NCI-H82 treated with DMSO at 0.1 percent for 48 hours (cell line): ENCODE data around the gene SH3D21.

Experiments used
- DNase-seq: peaks from one replicate; lab custom pipeline; 2025; ENCODE audit not compliant: unreplicated experiment; lab: John Stamatoyannopoulos, UW

SH3D21 gene

GRCh38 chr1:36328713-36329112, 22.5 kb downstream of the SH3D21 start:
- DNase-seq, result no peak

DNA sequence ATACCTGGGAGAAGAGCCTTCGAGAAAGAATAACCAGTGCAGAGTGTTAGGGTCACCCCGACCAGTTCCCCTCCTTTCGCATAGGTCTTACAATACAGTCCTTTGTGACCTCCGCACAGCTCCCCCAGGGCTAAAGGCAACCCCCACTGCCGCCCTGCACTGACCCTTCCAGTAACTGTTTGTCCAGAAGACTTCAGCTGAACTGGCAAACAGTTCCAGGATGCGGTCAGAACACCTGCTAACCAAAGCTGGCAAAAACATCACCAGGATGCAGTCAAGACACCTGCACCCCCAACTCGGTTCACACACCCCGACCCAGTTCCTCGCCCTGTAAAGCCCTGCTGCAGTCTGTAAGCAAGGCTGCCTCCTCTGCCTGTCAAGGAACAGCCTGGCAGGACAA, 23.6 kb downstream of the SH3D21 start:
- DNase-seq, result no peak

DNA sequence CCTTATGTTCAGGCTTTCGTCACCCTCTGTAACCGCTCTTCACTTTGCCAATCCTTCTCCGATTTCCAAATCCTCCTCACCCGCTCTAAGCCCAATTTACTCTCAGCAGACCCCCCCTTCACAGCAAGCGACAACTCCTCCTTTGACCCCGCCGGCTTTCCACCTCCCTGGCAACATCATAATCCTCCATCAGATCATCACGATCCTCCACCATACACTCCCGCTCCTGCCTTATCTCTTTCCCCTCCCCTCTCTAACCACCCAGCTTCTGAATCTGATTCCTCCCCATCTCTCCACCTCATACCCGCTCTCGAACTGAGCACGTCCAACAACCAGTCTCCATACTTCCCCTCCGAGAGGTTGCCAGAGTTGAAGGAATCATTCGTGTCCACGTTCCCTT, 24.8 kb downstream of the SH3D21 start:
- DNase-seq, result peak; percentile 79

- DNase-seq, result no peak
Measured at GRCh38 chr1:36337830-36338229, 31.7 kb downstream of the SH3D21 start.

DNA sequence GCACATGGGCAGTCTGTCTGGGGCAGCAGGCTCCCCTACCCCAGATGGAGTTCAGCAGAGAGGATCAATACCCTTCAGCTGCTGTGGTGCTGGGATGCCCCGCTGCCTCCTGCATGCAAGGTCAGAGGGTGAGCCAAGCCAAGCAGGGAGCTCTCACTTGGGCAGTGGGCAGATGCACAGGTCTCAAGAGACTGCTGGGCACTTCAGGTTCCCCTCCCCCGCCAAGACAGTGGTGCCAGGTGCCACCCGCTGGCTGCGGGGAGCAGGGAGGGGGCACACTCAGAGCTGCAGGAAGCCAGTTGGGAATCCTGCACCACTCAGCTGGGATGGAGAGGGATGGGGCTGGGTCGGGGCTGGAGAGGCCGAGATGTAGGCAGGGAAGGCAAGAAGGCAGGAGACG, 33.0 kb downstream of the SH3D21 start:
- DNase-seq, result no peak

- no peak for DNase-seq
Measured at GRCh38 chr1:36339615-36340014, 33.4 kb downstream of the SH3D21 start.

GRCh38 chr1:36341626-36342320, 35.6 kb downstream of the SH3D21 start:
- DNase-seq, result no peak

- DNase-seq, result no peak
Measured at GRCh38 chr1:36342426-36343185, 36.4 kb downstream of the SH3D21 start.

DNA sequence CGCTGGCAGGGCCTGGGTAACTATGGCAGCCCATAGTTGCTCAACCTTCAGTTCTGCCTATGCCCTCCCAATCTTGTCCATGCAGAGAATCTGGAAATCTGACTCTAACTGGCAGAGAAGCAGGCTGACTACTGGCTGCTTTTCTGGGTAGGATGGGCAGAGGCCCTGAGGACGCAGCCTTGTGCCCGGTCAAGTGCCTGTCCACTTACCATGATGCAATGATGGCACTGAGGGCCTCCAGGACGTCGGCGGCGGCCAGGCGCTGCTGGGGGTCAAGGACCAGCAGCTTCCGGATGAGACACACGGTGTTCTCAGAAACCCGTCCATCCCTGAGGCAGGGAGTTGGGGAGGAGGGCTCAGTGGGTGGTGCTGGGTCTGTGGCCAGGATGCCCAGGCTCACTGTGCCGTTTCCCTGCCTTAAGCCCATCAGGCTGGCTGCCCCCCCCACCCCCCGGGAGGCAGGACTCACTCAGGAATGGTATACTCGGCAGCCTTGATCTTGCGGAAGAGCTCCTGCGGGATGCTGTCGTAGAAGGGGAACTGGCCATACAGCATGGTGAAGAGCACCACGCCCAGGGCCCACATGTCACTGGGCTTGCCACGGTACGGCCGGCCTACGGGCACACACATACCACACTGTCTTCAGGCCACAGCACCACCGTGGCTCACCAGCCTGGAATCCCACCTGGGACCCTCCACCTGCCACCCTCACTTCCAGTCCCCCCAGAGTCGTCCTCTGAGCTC, 37.7 kb downstream of the SH3D21 start:
- no peak for DNase-seq

DNA sequence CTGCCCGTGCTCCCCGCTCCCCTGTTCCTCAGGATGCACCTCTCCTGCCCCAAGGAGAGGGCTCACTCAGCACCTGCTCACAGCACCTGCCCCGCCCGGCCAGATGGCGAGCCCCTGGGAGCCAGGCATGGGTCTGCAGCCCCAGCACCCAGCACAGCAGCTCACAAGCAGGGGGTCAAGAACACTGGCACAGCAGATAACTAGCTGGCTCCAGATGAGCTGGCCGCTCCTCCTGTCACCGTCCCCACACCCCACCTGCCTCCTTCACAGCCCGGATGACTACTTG, 38.2 kb downstream of the SH3D21 start:
- DNase-seq, result no peak

- no peak for DNase-seq
Measured at GRCh38 chr1:36345353-36345752, 39.2 kb downstream of the SH3D21 start.

DNA sequence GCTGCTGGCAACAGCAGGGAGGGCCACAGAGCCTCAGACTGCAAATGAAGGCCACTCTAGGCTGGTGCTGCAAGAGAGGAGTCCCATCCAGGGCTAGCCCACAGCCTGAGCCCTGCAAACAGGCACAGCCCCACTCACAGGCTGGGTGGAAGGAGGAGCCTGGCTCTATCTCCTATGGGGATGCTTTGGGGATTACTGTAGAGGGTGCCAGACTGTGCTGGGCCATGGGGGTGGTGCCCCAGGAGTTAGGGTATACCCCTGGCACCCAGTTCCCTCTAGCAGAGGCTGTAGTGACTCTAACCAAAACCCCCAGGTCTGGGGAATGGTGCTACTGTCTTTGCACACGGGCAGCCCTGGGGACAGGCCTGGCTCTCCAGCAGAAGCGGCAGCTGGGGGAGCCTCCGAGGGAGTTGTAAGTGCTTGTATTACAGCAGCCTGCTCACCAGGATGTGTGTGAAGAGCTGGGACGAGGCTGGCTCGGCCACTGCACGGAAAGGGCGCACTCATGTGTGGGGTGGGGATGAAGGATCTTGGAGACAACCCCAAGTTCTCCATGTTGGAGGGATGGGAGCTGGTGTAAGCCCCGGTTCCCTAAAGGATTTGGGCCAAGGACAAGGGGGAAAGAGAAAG, 40.7 kb downstream of the SH3D21 start:
- DNase-seq, result no peak

- DNase-seq, result no peak
Measured at GRCh38 chr1:36349241-36349671, 43.1 kb downstream of the SH3D21 start.

GRCh38 chr1:36349839-36350238, 43.7 kb downstream of the SH3D21 start:
- DNase-seq, result no peak

DNA sequence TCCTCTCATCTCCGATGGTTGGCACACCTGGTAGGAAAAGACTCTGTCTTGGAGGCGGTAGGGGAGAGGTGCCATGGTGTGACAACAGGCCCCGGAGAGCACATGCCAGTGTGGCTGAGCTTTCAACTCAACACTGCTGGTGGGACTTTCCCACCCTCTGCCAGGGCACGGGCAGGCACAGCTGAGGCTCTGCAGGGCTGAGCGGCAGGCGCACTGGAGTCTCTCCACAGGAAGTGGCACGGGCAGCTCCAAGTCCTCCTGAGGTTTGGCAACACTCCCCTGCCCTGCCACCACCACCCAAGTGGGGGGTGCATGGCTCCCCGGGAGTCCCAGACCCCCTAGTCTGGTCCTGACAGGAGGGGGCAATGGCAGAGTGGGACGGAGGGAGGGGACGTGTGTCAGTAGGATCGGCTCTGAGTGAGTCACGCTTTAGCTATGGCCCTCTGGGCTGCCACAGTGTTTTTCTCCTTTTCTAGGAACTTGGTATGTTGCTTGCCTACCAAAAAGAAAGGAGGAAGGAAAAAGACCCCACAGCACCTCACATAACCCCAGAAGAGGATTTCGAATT, 44.6 kb downstream of the SH3D21 start:
- DNase-seq, result no peak

- DNase-seq, result no peak
Measured at GRCh38 chr1:36351227-36351977, 45.2 kb downstream of the SH3D21 start.

- no peak for DNase-seq
Measured at GRCh38 chr1:36352125-36352909, 46.1 kb downstream of the SH3D21 start.

- no peak for DNase-seq
Measured at GRCh38 chr1:36352910-36353878, 47.0 kb downstream of the SH3D21 start.

- no peak for DNase-seq
Measured at GRCh38 chr1:36354486-36354885, 48.3 kb downstream of the SH3D21 start.
